ENCODE results near the gene COX20.

Gene COX20

GRCh38 chr1:244796719-244797406, 38.6 kb upstream of the COX20 start:
- no peak for TF ChIP-seq Cebpa-rat (IDR thresholded peaks at IDR 0.05)
- H3K9me3 ChIP-seq (replicated peaks in 1 of 11), result no peaks in the 10 kb centered on the region
- no peak overlapping the region for H3K9ac ChIP-seq
- no peaks in the 10 kb centered on the region for H3K27me3 ChIP-seq
- H3K4me3 ChIP-seq, result no peak overlapping the region
- no peaks in the 10 kb centered on the region for H4K20me1 ChIP-seq
- H3K27ac ChIP-seq, result no peak overlapping the region
- H3K4me1 ChIP-seq, result peaks cover 0 to 30% (median 11%) of the 10 kb centered on the region in 10 experiments; a peak in 15 of 20 replicates
- peak overlapping the region in 2 of 11 experiments; percentile 66 to 77; a peak in 5 of 22 replicates for H3K4me2 ChIP-seq
- no peaks in the 10 kb centered on the region for H3K36me3 ChIP-seq

- Histone ChIP-seq H3K4me3 (no peak overlapping the region), H4K20me1 (no peaks in the 10 kb centered on the region), H3K4me2 (peak overlapping the region in 6 of 11 experiments; percentile 1 to 51 (median 24); a peak in 2 of 22 replicates), H3K9me3 (replicated peaks in 1 of 11) (no peaks in the 10 kb centered on the region), H3K27ac (no peak overlapping the region), H3K4me1 (peaks cover 0 to 31% (median 11%) of the 10 kb centered on the region in 10 experiments; a peak in 15 of 20 replicates), H3K27me3 (no peaks in the 10 kb centered on the region), H3K36me3 (no peaks in the 10 kb centered on the region), H3K9ac (no peak overlapping the region)
- TF ChIP-seq Cebpa-rat (IDR thresholded peaks at IDR 0.05), result no peak
These were observed 34.6 kb upstream of the COX20 start for GRCh38 chr1:244800821-244801220.

GRCh38 chr1:244801246-244801645, 34.2 kb upstream of the COX20 start:
- Histone ChIP-seq H3K4me3 (no peak overlapping the region), H3K27ac (no peak overlapping the region; a peak in 1 of 22 replicates), H3K27me3 (no peaks in the 10 kb centered on the region), H4K20me1 (no peaks in the 10 kb centered on the region), H3K9me3 (replicated peaks in 1 of 11) (no peaks in the 10 kb centered on the region), H3K4me1 (peaks cover 0 to 31% (median 11%) of the 10 kb centered on the region in 10 experiments; a peak in 15 of 20 replicates), H3K36me3 (no peaks in the 10 kb centered on the region), H3K4me2 (peak overlapping the region in 6 of 11 experiments; percentile 1 to 51 (median 24); a peak in 6 of 22 replicates), H3K9ac (no peak overlapping the region)
- peak in 4 of 11 experiments; percentile 24 to 88 (median 58); a peak in 5 of 22 replicates for TF ChIP-seq Cebpa-rat (IDR thresholded peaks at IDR 0.05)

GRCh38 chr1:244802041-244802440, 33.4 kb upstream of the COX20 start:
- peaks cover 0 to 36% (median 13%) of the 10 kb centered on the region in 10 experiments; a peak in 16 of 20 replicates for H3K4me1 ChIP-seq
- H4K20me1 ChIP-seq, result no peaks in the 10 kb centered on the region
- H3K4me2 ChIP-seq, result no peak overlapping the region
- TF ChIP-seq Cebpa-rat (IDR thresholded peaks at IDR 0.05), result no peak
- no peaks in the 10 kb centered on the region for H3K9me3 ChIP-seq (replicated peaks in 1 of 11)
- H3K27ac ChIP-seq, result peak overlapping the region in 2 of 11 experiments; percentile 18 to 34; a peak in 2 of 22 replicates
- H3K36me3 ChIP-seq, result no peaks in the 10 kb centered on the region
- peak overlapping the region in 1 of 11 experiments; percentile 9; a peak in 1 of 22 replicates for H3K9ac ChIP-seq
- no peaks in the 10 kb centered on the region for H3K27me3 ChIP-seq
- H3K4me3 ChIP-seq, result no peak overlapping the region

GRCh38 chr1:244802556-244803239, 32.8 kb upstream of the COX20 start:
- Histone ChIP-seq H3K9ac (no peak overlapping the region), H4K20me1 (no peaks in the 10 kb centered on the region), H3K27ac (no peak overlapping the region), H3K9me3 (replicated peaks in 1 of 11) (no peaks in the 10 kb centered on the region), H3K4me1 (peaks cover 0 to 36% (median 14%) of the 10 kb centered on the region in 10 experiments; a peak in 17 of 20 replicates), H3K4me2 (no peak overlapping the region), H3K4me3 (no peak overlapping the region), H3K27me3 (no peaks in the 10 kb centered on the region), H3K36me3 (no peaks in the 10 kb centered on the region)
- TF ChIP-seq Cebpa-rat (IDR thresholded peaks at IDR 0.05), result no peak

GRCh38 chr1:244804841-244805240, 30.6 kb upstream of the COX20 start:
- H3K27ac ChIP-seq, result no peak overlapping the region
- no peaks in the 10 kb centered on the region for H3K27me3 ChIP-seq
- no peaks in the 10 kb centered on the region for H4K20me1 ChIP-seq
- peaks cover 0 to 34% (median 15%) of the 10 kb centered on the region in 10 experiments; a peak in 14 of 20 replicates for H3K4me1 ChIP-seq
- H3K9ac ChIP-seq, result no peak overlapping the region
- peaks cover 0 to 4% (median 0%) of the 10 kb centered on the region in 11 experiments; a peak in 1 of 22 replicates for H3K9me3 ChIP-seq (replicated peaks in 1 of 11)
- H3K4me3 ChIP-seq, result no peak overlapping the region
- no peak for TF ChIP-seq Cebpa-rat (IDR thresholded peaks at IDR 0.05)
- H3K36me3 ChIP-seq, result no peaks in the 10 kb centered on the region
- H3K4me2 ChIP-seq, result no peak overlapping the region

- Histone ChIP-seq H3K9me3 (replicated peaks in 1 of 11) (peaks cover 0 to 4% (median 0%) of the 10 kb centered on the region in 11 experiments; a peak in 1 of 22 replicates), H3K4me1 (peaks cover 0 to 20% (median 14%) of the 10 kb centered on the region in 10 experiments; a peak in 14 of 20 replicates), H3K4me3 (no peak overlapping the region), H3K4me2 (peak overlapping the region in 8 of 11 experiments; percentile 13 to 47 (median 28); a peak in 11 of 22 replicates), H4K20me1 (no peaks in the 10 kb centered on the region), H3K9ac (no peak overlapping the region), H3K36me3 (no peaks in the 10 kb centered on the region), H3K27ac (no peak overlapping the region), H3K27me3 (no peaks in the 10 kb centered on the region)
- TF ChIP-seq Cebpa-rat (IDR thresholded peaks at IDR 0.05), result no peak
These were observed 28.3 kb upstream of the COX20 start for GRCh38 chr1:244807138-244807537.

- H3K9me3 ChIP-seq (replicated peaks in 1 of 11), result peaks cover 0 to 4% (median 0%) of the 10 kb centered on the region in 11 experiments; a peak in 1 of 22 replicates
- H3K27me3 ChIP-seq, result no peaks in the 10 kb centered on the region
- H3K36me3 ChIP-seq, result no peaks in the 10 kb centered on the region
- H3K4me1 ChIP-seq, result peaks cover 4 to 27% (median 16%) of the 10 kb centered on the region in 10 experiments; a peak in 18 of 20 replicates
- TF ChIP-seq Cebpa-rat (IDR thresholded peaks at IDR 0.05), result no peak
- no peak overlapping the region for H3K27ac ChIP-seq
- no peak overlapping the region for H3K4me3 ChIP-seq
- no peak overlapping the region for H3K4me2 ChIP-seq
- H4K20me1 ChIP-seq, result no peaks in the 10 kb centered on the region
- H3K9ac ChIP-seq, result no peak overlapping the region
These were observed 25.2 kb upstream of the COX20 start for GRCh38 chr1:244810221-244810620.

GRCh38 chr1:244813327-244813726, 22.1 kb upstream of the COX20 start:
- H4K20me1 ChIP-seq, result no peaks in the 10 kb centered on the region
- H3K9me3 ChIP-seq (replicated peaks in 1 of 11), result peaks cover 0 to 3% (median 0%) of the 10 kb centered on the region in 11 experiments; a peak in 1 of 22 replicates
- H3K4me3 ChIP-seq, result no peak overlapping the region
- no peak overlapping the region for H3K4me2 ChIP-seq
- H3K36me3 ChIP-seq, result no peaks in the 10 kb centered on the region
- no peaks in the 10 kb centered on the region for H3K27me3 ChIP-seq
- no peak overlapping the region for H3K9ac ChIP-seq
- no peak overlapping the region for H3K27ac ChIP-seq
- peaks cover 6 to 19% (median 11%) of the 10 kb centered on the region in 10 experiments; a peak in 16 of 20 replicates for H3K4me1 ChIP-seq
- TF ChIP-seq Cebpa-rat (IDR thresholded peaks at IDR 0.05), result no peak
